Naive thymus-derived CD8-positive, alpha-beta T cell (primary cell): ENCODE measurements around the gene SYN1. TPM values are rescaled to one million over a fixed set of nuclear protein-coding genes. Genes with fewer than 3 reads are reported as not detected.
"Not testable (repeated sequence)": the region's sequence is repeated elsewhere in the genome, so short reads cannot be mapped to it uniquely, and the experiment has no call there.

Source experiments
- ATAC-seq, 2 donors: fragments of 150-1000 bp; cut with Tn5 transposase in 1 of 2; sonication (Bioruptor Pico), chemical (Tn5 transposase) in 1 of 2; 1 replicate in 1 of 2; 2 replicates in 1 of 2; pipeline ENCODE4 v1.10.0; 2021; ENCODE audit warnings: mild to moderate bottlenecking in 2 of 2, moderate library complexity in 2 of 2
- POLR2A ChIA-PET: fragments of 350-600 bp; sonication (Branson Sonifier 250); formaldehyde crosslinking; loops from one replicate; lab custom pipeline; 2021; ENCODE audit warnings: antibody characterized with exemption; lab: Charles Lee
- DNase-seq, 10 donors: peaks; one replicate each; pipeline versions ENCODE4 v3.0.0 to v3.0.0-alpha.2; 2020 to 2022
- H3K27ac Mint-ChIP-seq, 10 donors: one replicate each; pipeline ENCODE4 v1.8.0; 2020 to 2022; ENCODE audit warnings: mild to moderate bottlenecking in 10 of 10, mixed read lengths in 10 of 10, moderate library complexity in 4 of 10, inconsistent platforms in 1 of 10
- H3K27me3 Mint-ChIP-seq, 5 donors: one replicate each; pipeline ENCODE4 v1.8.0; 2021 to 2022; ENCODE audit warnings: mixed read lengths in 5 of 5
- H3K36me3 Mint-ChIP-seq, 3 donors: one replicate each; pipeline ENCODE4 v1.8.0; 2020 to 2022; ENCODE audit warnings: mixed read lengths in 3 of 3, mild to moderate bottlenecking in 2 of 3, inconsistent platforms in 1 of 3
- H3K4me1 Mint-ChIP-seq, 4 donors: one replicate each; pipeline ENCODE4 v1.8.0; 2021 to 2022; ENCODE audit warnings: mixed read lengths in 4 of 4
- H3K4me3 Mint-ChIP-seq, 10 donors: one replicate each; pipeline ENCODE4 v1.8.0; 2020 to 2022; ENCODE audit warnings: mild to moderate bottlenecking in 10 of 10, mixed read lengths in 10 of 10, moderate library complexity in 6 of 10, inconsistent platforms in 1 of 10
- H3K9me3 Mint-ChIP-seq, 9 donors: one replicate each; pipeline ENCODE4 v1.8.0; 2020 to 2022; ENCODE audit warnings: mixed read lengths in 9 of 9, mild to moderate bottlenecking in 3 of 9, inconsistent platforms in 1 of 9, moderate library complexity in 1 of 9
- polyA plus RNA-seq, 3 donors: library from polyadenylated mRNA; unstranded; fragments of 300-500 nt; fragmentation: Illumina TruSeq; gene quantifications; one replicate each; pipeline ENCODE4 v1.2.3, GENCODE V29; 2021
- total RNA-seq, 8 experiments: library from RNA in 2 of 8; stranded (reverse) in 2 of 8; gene quantifications; one replicate each; pipeline ENCODE4 v1.2.3 and lab custom pipeline; 2021 to 2026

The SYN1 gene
- total RNA-seq (1 to 10 TPM in 1 of 2 experiments, under 1 TPM in 1; 0.47 to 1.2 TPM), polyA plus RNA-seq (1 to 10 TPM in 1 of 3 donors, under 1 TPM in 2; 0.30 to 1.3 (median 0.95) TPM), total RNA-seq (lab: John Stamatoyannopoulos, UW) (0 to 0.36 (median 0) reads per million in 6 experiments)

- Mint-ChIP-seq H3K4me3 (peak within 1 kb of the TSS; percentile 43 to 72 (median 62)), H3K27me3 (peaks cover 0 to 4% (median 0%) of the 10 kb centered on the region in 5 donors), H3K27ac (peak within 1 kb of the TSS in 3 of 10 donors; percentile 17 to 71 (median 57)), H3K4me1 (peaks cover 5 to 22% (median 21%) of the 10 kb centered on the region in 4 donors), H3K9me3 (peaks cover 0 to 2% (median 0%) of the 10 kb centered on the region in 9 donors), H3K36me3 (no peaks in the 10 kb centered on the region)
- peak; percentile 72 to 81 for ATAC-seq
- peak; percentile 67 to 88 (median 78) for DNase-seq
- POLR2A ChIA-PET, result interaction anchor here (0.6 kb wide), 2 partner anchors 246 to 372 kb away, joined by 3 to 4 read pairs; no protein-coding TSS in a partner anchor
Observed at GRCh38 chrX:47619486-47620302, at the start of gene SYN1. SYN1 (minus strand) TSS chrX:47619857; CDS start chrX:47619728, 129 bp downstream.

GRCh38 chrX:47665797-47666196 is 46.1 kb upstream of the SYN1 start:
- H3K27me3 Mint-ChIP-seq, H3K9me3 Mint-ChIP-seq, H3K36me3 Mint-ChIP-seq, H3K4me3 Mint-ChIP-seq, H3K4me1 Mint-ChIP-seq, H3K27ac Mint-ChIP-seq, DNase-seq, POLR2A ChIA-PET, ATAC-seq: not testable (repeated sequence)

- H3K36me3 Mint-ChIP-seq, result no peaks in the 10 kb centered on the region
- H3K4me1 Mint-ChIP-seq, result peaks cover 0 to under 1% (median under 1%) of the 10 kb centered on the region in 4 donors
- H3K27me3 Mint-ChIP-seq, result no peaks in the 10 kb centered on the region
- ATAC-seq (no peak), DNase-seq (no peak)
- no peak overlapping the region for H3K4me3 Mint-ChIP-seq
- no peaks in the 10 kb centered on the region for H3K9me3 Mint-ChIP-seq
- POLR2A ChIA-PET, result no interaction called here
- peak overlapping the region in 1 of 10 donors; percentile 55 for H3K27ac Mint-ChIP-seq
Observed at GRCh38 chrX:47664737-47665136, 45.1 kb upstream of the SYN1 start.

GRCh38 chrX:47662144-47662657 is 42.5 kb upstream of the SYN1 start:
- peaks cover 3 to 17% (median 15%) of the 10 kb centered on the region in 4 donors for H3K4me1 Mint-ChIP-seq
- no peaks in the 10 kb centered on the region for H3K36me3 Mint-ChIP-seq
- DNase-seq (no peak), ATAC-seq (no peak)
- POLR2A ChIA-PET, result no interaction called here
- no peak overlapping the region for H3K27ac Mint-ChIP-seq
- peaks cover 0 to 3% (median 0%) of the 10 kb centered on the region in 5 donors for H3K27me3 Mint-ChIP-seq
- no peak overlapping the region for H3K4me3 Mint-ChIP-seq
- H3K9me3 Mint-ChIP-seq, result no peaks in the 10 kb centered on the region

GRCh38 chrX:47661539-47661938 is 41.9 kb upstream of the SYN1 start:
- DNase-seq (no peak), ATAC-seq (no peak)
- Mint-ChIP-seq H3K9me3 (no peaks in the 10 kb centered on the region), H3K4me1 (peaks cover 3 to 22% (median 20%) of the 10 kb centered on the region in 4 donors), H3K4me3 (no peak overlapping the region), H3K27me3 (peaks cover 0 to 3% (median 0%) of the 10 kb centered on the region in 5 donors), H3K27ac (no peak overlapping the region), H3K36me3 (peaks cover 0 to 6% (median 0%) of the 10 kb centered on the region in 3 donors)
- POLR2A ChIA-PET, result no interaction called here

GRCh38 chrX:47659421-47659726 is 39.7 kb upstream of the SYN1 start:
- peaks cover 0 to 27% (median 5%) of the 10 kb centered on the region in 3 donors for H3K36me3 Mint-ChIP-seq
- H3K4me3 Mint-ChIP-seq, result peak overlapping the region; percentile 86 to 96 (median 91)
- POLR2A ChIA-PET, result interaction anchor here (1.0 kb wide), 1 partner anchor 9 kb away, joined by 7 read pairs; the partner anchor contains the start of gene ELK1
- peaks cover 0 to 3% (median 0%) of the 10 kb centered on the region in 5 donors for H3K27me3 Mint-ChIP-seq
- no peak for DNase-seq
- no peak for ATAC-seq
- peak overlapping the region; percentile 94 to 99 (median 98) for H3K27ac Mint-ChIP-seq
- H3K9me3 Mint-ChIP-seq, result no peaks in the 10 kb centered on the region
- H3K4me1 Mint-ChIP-seq, result peaks cover 11 to 31% (median 24%) of the 10 kb centered on the region in 4 donors

- Mint-ChIP-seq H3K36me3 (peaks cover 0 to 30% (median 5%) of the 10 kb centered on the region in 3 donors), H3K27ac (peak within 1 kb of the TSS; percentile 94 to 99 (median 98)), H3K4me1 (peaks cover 11 to 31% (median 24%) of the 10 kb centered on the region in 4 donors), H3K9me3 (no peaks in the 10 kb centered on the region), H3K27me3 (peaks cover 0 to 3% (median 0%) of the 10 kb centered on the region in 5 donors), H3K4me3 (peak within 1 kb of the TSS; percentile 86 to 96 (median 91))
- ATAC-seq (peak; percentile 85 to 88), DNase-seq (peak; percentile 78 to 95 (median 91))
- POLR2A ChIA-PET, result interaction anchor here (0.5 to 1.0 kb wide), 3 partner anchors 8 to 425 kb away, joined by 3 to 7 read pairs (median 3); partner anchors contain the start of genes CFP and ELK1
Observed at GRCh38 chrX:47658684-47659420, 39.2 kb upstream of the SYN1 start, which contains the start of gene UXT. UXT (minus strand) TSS chrX:47659180; CDS start chrX:47658927, 253 bp downstream.

GRCh38 chrX:47658301-47658683 is 38.6 kb upstream of the SYN1 start:
- peak overlapping the region; percentile 86 to 96 (median 91) for H3K4me3 Mint-ChIP-seq
- peaks cover 0 to 36% (median 5%) of the 10 kb centered on the region in 3 donors for H3K36me3 Mint-ChIP-seq
- no peak for ATAC-seq
- POLR2A ChIA-PET, result interaction anchor here (0.5 to 1.0 kb wide), 3 partner anchors 8 to 425 kb away, joined by 3 to 7 read pairs (median 3); partner anchors contain the start of genes CFP and ELK1
- peak overlapping the region; percentile 94 to 99 (median 98) for H3K27ac Mint-ChIP-seq
- no peaks in the 10 kb centered on the region for H3K9me3 Mint-ChIP-seq
- peaks cover 0 to 3% (median 0%) of the 10 kb centered on the region in 5 donors for H3K27me3 Mint-ChIP-seq
- H3K4me1 Mint-ChIP-seq, result peaks cover 11 to 33% (median 24%) of the 10 kb centered on the region in 4 donors
- no peak for DNase-seq

- H3K36me3 Mint-ChIP-seq, result peaks cover 4 to 62% (median 5%) of the 10 kb centered on the region in 3 donors
- peak overlapping the region; percentile 82 to 97 (median 92) for H3K4me3 Mint-ChIP-seq
- peak overlapping the region; percentile 93 to 98 (median 94) for H3K27ac Mint-ChIP-seq
Observed at GRCh38 chrX:47651043-47651905, 31.6 kb upstream of the SYN1 start.

GRCh38 chrX:47650164-47651042 is 30.7 kb upstream of the SYN1 start, which contains the start of gene ELK1:
ELK1 (minus strand) TSS chrX:47650563; CDS start chrX:47641441, 9,122 bp downstream.
- Mint-ChIP-seq H3K27me3 (no peaks in the 10 kb centered on the region), H3K4me3 (peak within 1 kb of the TSS; percentile 82 to 97 (median 92)), H3K36me3 (peaks cover 0 to 56% (median 4%) of the 10 kb centered on the region in 3 donors), H3K9me3 (no peaks in the 10 kb centered on the region), H3K4me1 (peaks cover 26 to 47% (median 39%) of the 10 kb centered on the region in 4 donors), H3K27ac (peak within 1 kb of the TSS; percentile 93 to 98 (median 94))
- ATAC-seq (peak; percentile 91 to 93), DNase-seq (peak; percentile 74 to 96 (median 90))
- POLR2A ChIA-PET, result interaction anchor here (0.5 to 1.9 kb wide), 10 partner anchors 9 to 1352 kb away, joined by 3 to 8 read pairs (median 5); partner anchors contain the start of genes ARAF, CFP, USP11 and UXT

More at GRCh38 chrX:47651043-47651905, 31.6 kb upstream of the SYN1 start:
- ATAC-seq (no peak), DNase-seq (no peak)
- H3K27me3 Mint-ChIP-seq, result no peaks in the 10 kb centered on the region
- H3K4me1 Mint-ChIP-seq, result peaks cover 32 to 49% (median 42%) of the 10 kb centered on the region in 4 donors
- POLR2A ChIA-PET, result interaction anchor here (0.5 to 1.9 kb wide), 9 partner anchors 8 to 1351 kb away, joined by 3 to 8 read pairs (median 5); partner anchors contain the start of genes ARAF, CFP, USP11 and UXT
- H3K9me3 Mint-ChIP-seq, result no peaks in the 10 kb centered on the region
